ENCODE measurements around the gene MEGF9.

The MEGF9 gene

GRCh38 chr9:120707170-120707569 lies 7.1 kb downstream of the MEGF9 start:
- no peak for DNase-seq (ENCODE audit: low read depth, low spot score)

GRCh38 chr9:120705174-120705573 lies 9.1 kb downstream of the MEGF9 start:
- no peak for DNase-seq (ENCODE audit: low read depth, low spot score)

GRCh38 chr9:120702075-120702474 lies 12.2 kb downstream of the MEGF9 start:
- DNase-seq (ENCODE audit: low read depth, low spot score): no peak

- no peak for DNase-seq (ENCODE audit: low read depth, low spot score)
Measured at GRCh38 chr9:120701248-120701647, 13.0 kb downstream of the MEGF9 start.

- no peak for DNase-seq (ENCODE audit: low read depth, low spot score)
Measured at GRCh38 chr9:120698766-120699165, 15.5 kb downstream of the MEGF9 start.

- DNase-seq (ENCODE audit: low read depth, low spot score): no peak
Measured at GRCh38 chr9:120697448-120697847, 16.8 kb downstream of the MEGF9 start.

GRCh38 chr9:120696551-120697230 lies 17.6 kb downstream of the MEGF9 start:
- no peak for DNase-seq (ENCODE audit: low read depth, low spot score)

- DNase-seq (ENCODE audit: low read depth, low spot score): no peak
Measured at GRCh38 chr9:120694559-120694958, 19.7 kb downstream of the MEGF9 start.

GRCh38 chr9:120693700-120694008 lies 20.6 kb downstream of the MEGF9 start:
- no peak for DNase-seq (ENCODE audit: low read depth, low spot score)

- DNase-seq (ENCODE audit: low read depth, low spot score): no peak
Measured at GRCh38 chr9:120692901-120693699, 21.2 kb downstream of the MEGF9 start.

- DNase-seq (ENCODE audit: low read depth, low spot score): no peak
Measured at GRCh38 chr9:120690372-120690771, 23.9 kb downstream of the MEGF9 start.

GRCh38 chr9:120689860-120690259 lies 24.4 kb downstream of the MEGF9 start:
- DNase-seq (ENCODE audit: low read depth, low spot score): no peak

GRCh38 chr9:120688758-120689157 lies 25.5 kb downstream of the MEGF9 start:
- DNase-seq (ENCODE audit: low read depth, low spot score): no peak

GRCh38 chr9:120683150-120683549 lies 31.1 kb downstream of the MEGF9 start:
- no peak for DNase-seq (ENCODE audit: low read depth, low spot score)

GRCh38 chr9:120681121-120681520 lies 33.1 kb downstream of the MEGF9 start:
- no peak for DNase-seq (ENCODE audit: low read depth, low spot score)

- DNase-seq (ENCODE audit: low read depth, low spot score): no peak
Measured at GRCh38 chr9:120680579-120680978, 33.7 kb downstream of the MEGF9 start.

- no peak for DNase-seq (ENCODE audit: low read depth, low spot score)
Measured at GRCh38 chr9:120680161-120680560, 34.1 kb downstream of the MEGF9 start.

- DNase-seq (ENCODE audit: low read depth, low spot score): no peak
Measured at GRCh38 chr9:120677965-120678364, 36.3 kb downstream of the MEGF9 start.

- DNase-seq (ENCODE audit: low read depth, low spot score): no peak
Measured at GRCh38 chr9:120676767-120677402, 37.4 kb downstream of the MEGF9 start.

GRCh38 chr9:120668399-120668798 lies 45.9 kb downstream of the MEGF9 start:
- DNase-seq (ENCODE audit: low read depth, low spot score): no peak

- DNase-seq (ENCODE audit: low read depth, low spot score): no peak
Measured at GRCh38 chr9:120663950-120664349, 50.3 kb downstream of the MEGF9 start.

GRCh38 chr9:120663380-120663779 lies 50.9 kb downstream of the MEGF9 start:
- no peak for DNase-seq (ENCODE audit: low read depth, low spot score)

- DNase-seq (ENCODE audit: low read depth, low spot score): no peak
Measured at GRCh38 chr9:120662513-120662912, 51.8 kb downstream of the MEGF9 start.
